Articular chondrocyte of knee joint (primary cell): Measurements from ENCODE around the gene GREB1L. TPM values are rescaled to one million over a fixed set of nuclear protein-coding genes. Genes with fewer than 3 reads are reported as not detected.

Source experiments
- small RNA-seq: library from RNA; depleted of rRNA; stranded (forward); fragments of <200 nt; gene quantifications from one replicate; pipeline ENCODE3, GENCODE V24; 2012
- total RNA-seq: library from RNA; depleted of rRNA; stranded (reverse); fragments of >200 nt; gene quantifications from 2 replicates; pipeline ENCODE4 v1.2.3, GENCODE V29; 2012

The GREB1L gene
- under 0.01 and 0.11 TPM in 2 replicates for total RNA-seq

DNA sequence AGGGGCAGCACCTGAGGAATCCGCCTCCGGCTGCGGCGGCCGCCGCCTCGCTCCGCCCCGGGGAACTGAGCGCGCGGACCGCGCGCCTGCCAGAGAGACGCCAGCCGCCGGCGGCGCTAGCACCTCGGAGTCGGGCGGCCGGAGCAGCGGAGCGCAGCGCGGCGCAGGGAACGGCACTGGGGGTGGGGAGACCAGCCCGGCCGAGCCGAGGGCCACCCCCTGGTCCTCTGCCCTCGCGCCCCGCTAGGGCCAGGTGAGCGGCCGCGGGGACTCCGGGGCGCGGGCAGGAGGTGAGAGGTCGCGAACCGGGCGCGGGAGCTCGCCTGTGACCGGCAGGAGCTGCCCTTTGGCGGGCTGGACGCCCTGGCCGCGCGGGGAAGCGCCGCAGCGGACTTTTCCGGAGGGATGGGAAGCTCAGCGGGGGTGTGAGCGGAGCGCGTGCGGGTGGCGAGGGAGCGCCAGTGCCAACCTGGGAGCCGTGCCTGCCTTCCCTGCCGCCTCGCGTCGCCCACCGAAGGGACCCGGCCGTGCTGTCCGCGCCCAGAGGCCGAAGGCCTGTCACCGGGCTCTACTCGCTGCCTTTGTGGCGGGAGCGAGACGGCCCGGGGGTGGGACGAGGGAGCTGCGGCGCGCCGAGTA, at the start of gene GREB1L:
Gene GREB1L, plus strand, starts transcription at position 92 of the 639 bp plus-strand sequence. CDS start 141,287 bp downstream, outside the sequence.

Small RNAs within 50 kb of the gene (small RNA-seq; reads per million reads assigned to genes)
- gene RF00603, result not detected

Other genes starting within 250 kb of the GREB1L start
- gene ROCK1, start 130.4 kb upstream of the GREB1L start, total RNA-seq, result 49.9 and 62.3 TPM in 2 replicates